HG03175 (cell line): Measurements from ENCODE around the gene SMIM10.
"Not testable (repeated sequence)": the region's sequence is repeated elsewhere in the genome, so short reads cannot be mapped to it uniquely, and the experiment has no call there.

Source experiments
- ATAC-seq: cut with Tn5 transposase; IDR thresholded peaks from one replicate; pipeline ENCODE4 v1.9.1; 2021; ENCODE audit warnings: mild to moderate bottlenecking, moderate library complexity; ENCODE audit not compliant: unreplicated experiment

The SMIM10 gene

DNA sequence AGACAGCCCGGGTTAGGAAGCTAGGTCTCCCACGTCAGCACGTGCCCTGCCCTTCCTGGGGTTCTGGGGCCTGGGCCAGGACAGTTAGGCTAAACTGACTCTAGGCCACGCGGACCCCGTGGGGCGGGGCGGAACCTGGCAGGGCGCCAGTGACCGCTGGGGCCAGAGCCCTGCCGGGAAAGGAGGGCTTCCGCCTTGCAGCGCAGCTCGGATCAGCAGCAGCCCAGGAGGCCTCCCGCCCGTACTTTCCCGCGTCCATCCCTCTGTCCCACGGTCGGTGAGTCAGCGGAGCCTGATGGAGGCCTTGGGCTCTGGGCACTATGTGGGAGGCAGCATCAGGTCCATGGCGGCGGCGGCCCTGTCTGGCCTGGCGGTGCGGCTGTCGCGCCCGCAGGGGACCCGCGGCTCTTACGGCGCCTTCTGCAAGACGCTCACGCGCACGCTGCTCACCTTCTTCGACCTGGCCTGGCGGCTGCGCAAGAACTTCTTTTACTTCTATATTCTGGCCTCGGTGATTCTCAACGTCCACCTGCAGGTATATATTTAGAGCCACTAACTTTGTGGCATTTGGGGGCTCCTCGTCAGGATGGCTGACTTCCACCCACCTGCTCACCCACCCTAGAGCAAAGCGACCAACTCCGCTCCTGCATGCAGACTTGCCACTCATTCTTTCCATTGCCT is at the start of gene SMIM10:
Gene SMIM10 (plus strand): TSS at position 191 of the 681 bp plus-strand sequence. CDS start 105 bp downstream, at position 296.
- peak; percentile 59 for ATAC-seq

DNA sequence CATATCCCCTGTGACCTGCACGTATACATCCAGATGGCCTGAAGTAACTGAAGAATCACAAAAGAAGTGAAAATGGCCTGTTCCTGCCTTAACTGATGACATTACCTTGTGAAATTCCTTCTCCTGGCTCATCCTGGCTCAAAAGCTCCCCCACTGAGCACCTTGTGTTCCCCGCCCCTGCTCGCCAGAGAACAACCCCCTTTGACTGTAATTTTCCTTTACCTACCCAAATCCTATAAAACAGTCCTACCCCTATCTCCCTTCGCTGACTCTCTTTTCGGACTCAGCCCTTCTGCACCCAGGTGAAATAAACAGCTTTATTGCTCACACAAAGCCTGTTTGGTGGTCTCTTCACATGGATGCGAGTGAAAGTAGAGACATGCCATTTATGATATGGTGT is 44.4 kb upstream of the SMIM10 start:
- not testable (repeated sequence) for ATAC-seq

DNA sequence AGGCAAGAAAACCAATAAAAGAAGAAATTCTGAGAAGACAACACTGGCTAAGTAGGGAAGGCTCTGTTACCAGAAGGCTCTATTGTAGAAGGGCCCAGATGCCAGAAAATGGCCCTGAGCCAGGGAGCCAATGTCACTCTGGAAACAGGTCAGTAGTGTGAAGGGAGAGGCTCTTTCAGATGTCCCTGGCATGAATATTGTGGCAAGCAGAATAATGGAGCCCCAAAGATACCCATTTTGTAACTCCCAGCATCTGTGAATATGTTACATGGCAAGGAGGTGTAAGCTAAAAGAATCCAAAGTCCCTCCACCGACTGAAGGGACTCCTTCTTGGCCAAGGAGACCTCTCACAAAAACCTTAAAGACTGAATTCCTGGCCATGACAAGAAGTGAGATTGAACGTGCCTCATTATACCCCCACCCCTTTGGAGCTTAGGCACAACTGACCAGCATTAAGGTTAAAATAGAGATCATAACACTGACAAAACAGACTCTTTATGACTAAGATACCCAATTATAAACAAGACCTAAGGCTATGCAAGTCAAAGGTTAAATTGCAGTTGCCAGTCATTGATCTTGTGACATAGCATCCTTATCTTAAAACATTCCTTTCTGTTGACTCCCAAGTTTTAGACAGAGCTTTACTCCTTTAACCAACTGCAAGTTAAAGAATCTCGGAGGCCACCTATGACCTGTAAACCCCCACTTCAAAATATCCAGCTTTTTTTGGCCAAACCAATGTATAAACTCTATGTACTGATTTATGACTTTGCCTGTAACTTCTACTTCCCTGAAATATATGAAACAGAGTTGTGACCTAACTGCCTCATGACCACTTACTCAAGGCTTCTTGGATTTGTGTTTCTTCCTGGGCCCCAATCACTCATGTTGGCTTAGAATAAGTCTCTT is 42.2 kb upstream of the SMIM10 start:
- ATAC-seq: no peak

DNA sequence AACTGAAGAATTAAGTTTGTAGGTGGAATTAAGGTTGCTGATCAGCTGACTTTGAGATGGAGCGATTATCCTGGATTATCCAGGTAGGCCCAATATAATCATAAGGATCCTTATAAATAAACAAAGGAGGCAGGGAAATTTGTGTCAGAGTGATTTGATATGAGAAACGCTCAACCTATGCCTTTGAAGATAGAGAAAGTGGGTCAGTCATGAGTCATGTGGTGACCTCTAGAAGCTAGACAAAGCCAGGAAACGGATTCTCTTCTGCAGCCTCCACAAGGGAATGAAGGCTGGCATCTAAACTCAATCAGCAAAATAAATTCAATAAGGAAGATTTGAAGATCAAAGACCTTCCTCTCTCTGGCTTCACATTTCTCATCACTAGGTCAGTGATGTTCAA is 41.5 kb upstream of the SMIM10 start:
- ATAC-seq: no peak

DNA sequence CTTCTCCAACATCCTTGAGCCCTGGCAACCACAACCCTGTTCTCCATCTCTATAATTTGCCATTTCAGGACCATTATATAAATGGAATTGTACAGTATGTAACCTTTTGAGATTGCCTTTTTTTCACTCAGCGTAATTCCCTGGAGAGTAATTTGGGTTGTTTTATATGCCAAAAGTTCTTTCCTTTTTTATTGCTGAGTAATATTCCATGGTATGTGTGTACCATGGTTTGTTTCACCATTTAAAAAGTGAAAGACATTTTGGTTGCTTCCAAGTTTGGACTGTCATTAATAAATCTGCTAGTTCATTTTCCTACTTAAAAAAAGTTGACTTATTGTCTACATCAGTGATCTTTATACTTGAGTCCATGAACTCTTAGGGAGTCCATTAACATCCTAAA is 33.0 kb upstream of the SMIM10 start:
- no peak for ATAC-seq

DNA sequence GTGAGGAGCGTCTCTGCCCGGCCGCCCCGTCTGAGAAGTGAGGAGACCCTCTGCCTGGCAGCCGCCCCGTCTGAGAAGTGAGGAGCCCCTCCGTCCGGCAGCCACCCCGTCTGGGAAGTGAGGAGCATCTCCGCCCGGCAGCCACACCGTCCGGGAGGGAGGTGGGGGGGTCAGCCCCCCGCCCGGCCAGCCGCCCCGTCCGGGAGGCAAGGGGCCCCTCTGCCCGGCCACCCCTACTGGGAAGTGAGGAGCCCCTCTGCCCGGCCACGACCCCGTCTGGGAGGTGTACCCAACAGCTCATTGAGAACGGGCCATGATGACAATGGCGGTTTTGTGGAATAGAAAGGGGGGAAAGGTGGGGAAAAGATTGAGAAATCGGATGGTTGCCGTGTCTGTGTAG is 30.4 kb upstream of the SMIM10 start:
- ATAC-seq: not testable (repeated sequence)

DNA sequence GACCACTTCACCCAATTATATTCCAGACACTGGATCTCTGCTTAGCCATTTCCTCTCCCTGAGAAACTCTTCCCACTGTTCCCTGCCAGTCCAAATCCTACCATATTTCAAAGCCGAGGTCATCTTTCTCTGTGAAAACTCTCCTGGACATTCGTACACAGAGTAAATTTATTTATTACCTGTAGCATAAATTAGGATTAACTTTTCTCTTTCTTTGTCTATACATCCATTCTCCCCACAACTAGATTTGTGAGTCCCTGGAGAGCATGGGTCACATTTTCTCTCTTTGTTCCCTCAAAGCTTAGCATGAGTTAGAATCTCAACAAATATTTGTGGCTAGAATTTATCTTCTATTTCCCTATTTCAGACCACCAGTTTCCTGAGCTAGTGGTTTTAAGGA is 27.8 kb upstream of the SMIM10 start:
- no peak for ATAC-seq

DNA sequence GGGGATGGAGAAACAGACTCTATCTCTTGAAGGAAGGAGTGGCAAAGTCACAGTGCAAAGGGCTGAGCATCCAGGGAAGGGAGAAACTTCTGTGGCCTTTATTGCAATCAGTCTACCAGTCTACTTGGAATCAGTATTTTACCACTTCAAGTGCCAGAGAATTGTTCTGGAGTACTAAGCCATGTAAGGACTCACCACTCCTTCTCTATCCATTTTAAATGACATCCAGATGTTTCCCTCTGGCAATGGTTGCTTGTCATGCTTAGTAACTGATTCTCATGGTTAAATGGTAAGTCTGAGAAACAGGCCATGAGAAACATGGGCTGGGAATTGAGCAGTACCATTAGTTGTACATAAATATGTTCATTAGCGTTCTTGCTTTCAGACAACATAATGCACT is 21.1 kb upstream of the SMIM10 start:
- ATAC-seq: no peak

DNA sequence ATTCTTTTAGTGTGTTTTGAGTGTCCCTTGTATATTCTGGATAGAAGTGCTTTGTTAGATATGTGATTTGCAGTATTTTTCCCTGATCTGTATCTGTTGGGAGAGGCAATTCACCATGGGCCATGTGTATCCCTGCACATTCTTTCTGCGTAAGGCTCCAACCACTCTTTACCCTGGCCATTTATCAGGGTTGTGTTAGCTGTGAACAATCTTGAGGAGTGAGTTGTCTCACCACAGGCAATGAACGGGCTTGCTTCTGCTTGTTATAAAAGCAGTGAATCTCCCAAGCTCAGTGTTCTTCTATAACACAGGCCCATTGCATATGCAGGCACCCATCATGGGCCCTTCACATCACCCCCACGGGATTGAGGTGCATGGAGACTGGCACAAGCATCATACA is 18.9 kb upstream of the SMIM10 start:
- no peak for ATAC-seq

DNA sequence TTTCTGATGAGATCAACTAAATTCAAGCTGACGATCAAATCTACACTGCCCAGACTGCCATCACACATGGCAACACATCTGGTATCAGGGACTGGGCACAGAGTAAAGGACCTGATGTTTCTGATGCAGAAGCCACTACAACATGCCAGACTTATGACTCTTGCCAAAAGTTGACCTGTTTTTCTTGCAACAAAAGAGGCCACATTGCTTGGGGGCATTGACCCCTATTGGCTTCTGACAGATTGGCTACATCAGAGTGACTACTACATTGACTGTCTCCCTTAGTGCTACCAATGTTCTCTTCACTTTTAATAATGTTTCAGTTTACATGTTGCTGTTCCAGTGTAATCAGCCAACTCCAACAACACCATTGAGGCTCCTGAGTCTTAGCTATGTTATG is 15.3 kb upstream of the SMIM10 start:
- ATAC-seq: no peak

DNA sequence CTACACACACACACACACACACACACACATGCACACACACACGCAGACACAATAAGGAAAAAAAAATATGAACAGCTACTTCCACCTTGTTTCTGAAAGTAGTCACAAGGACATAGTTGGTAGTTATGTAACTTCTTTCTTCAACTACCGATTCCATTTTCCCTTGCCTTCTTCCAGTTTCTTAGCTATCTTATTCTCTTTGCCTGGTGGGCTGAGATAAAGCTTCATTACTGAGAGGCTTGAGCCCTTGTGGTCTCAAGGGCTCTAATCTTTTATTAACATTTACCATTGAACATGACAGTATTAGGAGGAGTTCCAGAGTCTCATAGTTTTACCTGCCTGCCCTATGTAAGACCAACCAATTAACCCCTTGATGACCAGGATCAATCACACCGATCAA is 8.9 kb upstream of the SMIM10 start:
- no peak for ATAC-seq

DNA sequence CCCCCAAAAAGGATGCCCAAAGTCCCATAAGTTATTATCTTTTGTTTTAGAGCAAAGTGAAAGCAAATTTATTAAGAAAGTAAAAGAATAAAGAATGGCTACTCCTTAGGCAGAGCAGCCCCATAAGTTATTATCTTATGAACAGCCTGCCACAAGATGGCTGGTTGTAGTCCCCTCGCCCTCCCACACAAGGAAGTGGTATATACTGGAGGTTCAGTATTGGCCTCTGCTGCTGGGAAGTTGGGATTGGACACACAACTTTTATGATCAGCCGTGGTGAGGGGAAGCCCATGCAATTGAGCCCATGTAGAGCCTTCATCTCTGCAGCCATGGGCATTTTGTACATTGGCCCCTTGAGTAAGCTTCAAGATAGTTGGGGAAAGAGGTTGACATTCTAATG is 8.0 kb upstream of the SMIM10 start:
- no peak for ATAC-seq

DNA sequence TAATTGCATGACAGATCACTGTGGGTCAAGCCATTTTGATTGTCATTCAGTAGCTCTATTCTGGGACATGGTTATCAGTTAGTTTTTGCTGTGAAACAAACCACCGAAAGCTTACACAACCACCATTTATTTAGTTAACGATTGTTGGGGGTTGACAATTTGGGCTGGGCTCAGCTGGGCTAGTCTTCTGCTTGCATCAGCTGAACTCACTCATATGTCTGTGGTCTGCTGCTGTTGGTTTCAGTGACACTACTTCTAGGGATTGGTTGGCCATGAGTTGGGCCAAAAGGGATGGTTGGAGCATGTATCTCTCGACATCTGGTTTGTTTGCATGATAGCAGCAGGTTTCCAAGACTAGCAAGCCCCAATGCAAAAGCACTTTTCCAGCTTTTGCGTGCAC is 5.3 kb upstream of the SMIM10 start:
- ATAC-seq: no peak

DNA sequence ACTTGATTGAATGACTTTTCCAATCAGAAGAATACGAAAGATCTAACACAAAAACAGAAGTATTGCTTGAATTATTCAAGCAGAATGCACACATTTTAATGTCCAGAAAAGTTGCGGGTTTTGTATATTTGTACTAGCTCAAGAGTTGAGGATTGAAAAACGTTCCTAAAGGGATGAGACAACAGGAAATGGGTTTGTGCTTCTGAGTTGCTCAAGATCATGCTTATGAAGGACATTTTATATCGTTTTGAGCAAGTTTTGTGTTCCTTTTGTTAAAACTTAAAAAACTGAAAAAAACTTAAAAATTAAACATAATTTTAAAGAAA is 353 bp upstream of the SMIM10 start:
- no peak for ATAC-seq

DNA sequence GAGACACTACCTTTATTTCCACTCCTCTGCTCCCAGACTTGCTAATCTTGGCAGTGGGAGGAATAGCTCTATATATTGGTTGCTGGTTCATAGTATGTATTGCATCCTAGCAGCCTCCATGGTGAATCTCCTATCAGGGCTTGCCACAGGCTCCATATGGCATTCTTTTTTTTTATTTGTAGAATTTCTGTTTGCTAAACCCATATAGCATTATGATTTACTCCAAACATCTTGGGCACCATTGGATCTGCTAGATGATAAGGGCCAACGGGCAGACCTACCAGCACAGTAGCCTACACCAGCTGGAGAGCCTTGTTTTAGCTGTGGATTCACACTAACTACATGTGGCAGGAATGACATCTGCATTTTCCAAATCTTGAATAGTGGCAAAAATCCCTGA is 6.9 kb downstream of the SMIM10 start:
- ATAC-seq: no peak

DNA sequence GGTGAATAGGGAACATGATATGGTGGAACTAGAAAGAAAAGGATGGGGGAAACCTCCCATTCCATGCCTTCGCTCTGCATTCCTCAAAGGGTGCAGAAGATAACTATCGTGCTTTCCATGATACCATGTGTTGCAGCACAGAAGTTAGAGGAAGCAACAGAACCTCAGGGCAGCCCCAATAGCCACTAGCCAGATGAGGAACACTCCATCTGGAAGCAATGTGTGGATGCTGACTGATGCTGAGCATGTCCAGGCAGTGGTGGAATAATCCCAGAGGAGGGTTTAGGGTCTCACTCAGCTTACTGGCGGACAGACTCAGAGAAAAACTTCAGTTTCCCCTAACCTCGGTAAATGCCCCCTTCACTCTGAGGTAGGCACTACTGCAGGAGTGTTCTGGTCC is 7.5 kb downstream of the SMIM10 start:
- ATAC-seq: no peak

DNA sequence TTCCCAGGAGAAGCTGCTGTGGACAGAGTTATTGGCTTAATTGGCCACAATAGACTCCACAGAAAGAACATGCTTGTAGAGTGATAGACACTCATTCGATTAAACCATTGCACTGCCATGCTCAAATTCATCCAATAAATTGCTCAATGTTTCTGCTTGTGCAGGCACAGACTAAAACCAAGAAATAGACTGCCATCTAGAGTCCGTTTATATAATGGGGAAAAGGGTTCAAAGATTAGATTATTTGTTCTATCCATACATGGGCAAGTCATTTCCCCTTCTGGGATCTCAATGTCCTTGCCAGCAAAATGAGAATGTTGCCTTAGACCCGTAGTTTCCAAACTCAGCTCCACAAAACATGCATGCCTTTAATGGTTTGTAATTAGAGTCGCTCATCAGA is 8.7 kb downstream of the SMIM10 start:
- ATAC-seq: no peak

DNA sequence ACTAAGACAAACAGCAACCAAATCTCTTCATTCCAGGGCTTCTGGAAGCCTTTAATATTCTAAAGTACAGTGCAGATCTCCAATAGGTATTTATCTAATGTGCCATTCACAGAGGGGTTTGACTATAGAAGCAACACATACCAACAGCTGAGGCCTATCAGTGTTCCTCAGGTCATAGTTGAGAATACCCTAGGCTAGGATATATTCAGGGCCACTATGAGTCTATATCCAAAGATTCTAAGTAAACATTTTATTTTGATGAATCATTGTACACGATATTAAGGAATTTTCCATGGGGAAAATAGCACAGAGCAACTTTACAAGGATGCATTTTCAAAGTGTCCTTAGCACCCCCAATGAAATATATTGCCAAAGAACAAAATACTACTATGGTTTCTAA is 9.7 kb downstream of the SMIM10 start:
- no peak for ATAC-seq

DNA sequence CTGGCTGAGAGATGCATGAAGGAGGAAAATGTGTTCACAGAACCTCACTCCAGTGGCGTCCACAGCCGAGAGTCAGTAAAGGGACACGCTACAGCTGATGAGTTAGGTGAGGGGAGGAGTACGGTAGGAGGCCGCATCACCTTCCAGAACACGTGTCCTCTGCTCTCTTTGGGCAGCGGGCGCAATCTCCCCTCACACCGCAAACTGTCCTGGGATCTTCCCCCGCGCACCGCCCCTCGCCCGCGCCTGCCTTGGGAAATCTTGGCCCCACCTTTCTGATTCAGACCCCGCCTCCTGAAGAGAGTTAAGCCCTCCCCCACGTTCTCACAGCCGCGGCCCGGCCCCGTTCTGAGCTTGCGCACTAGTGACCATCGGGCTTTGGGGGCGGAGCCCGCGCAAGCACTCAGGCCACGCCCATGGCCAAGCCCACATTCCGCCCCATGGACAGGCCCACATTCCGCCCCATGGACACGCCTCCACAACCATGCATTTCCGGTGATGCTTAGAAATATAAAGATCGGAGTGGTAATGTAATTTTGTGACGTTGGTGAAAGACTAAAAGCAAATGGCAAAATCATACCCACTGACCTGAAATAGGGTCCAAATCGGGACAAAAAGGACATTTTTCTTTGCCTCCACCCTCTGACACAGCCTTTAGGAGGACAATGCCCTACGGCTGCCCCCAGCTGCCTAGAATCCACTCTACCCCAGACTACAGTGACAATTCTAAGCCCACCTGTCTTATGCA is 13.3 kb downstream of the SMIM10 start:
- peak; percentile 93 for ATAC-seq

DNA sequence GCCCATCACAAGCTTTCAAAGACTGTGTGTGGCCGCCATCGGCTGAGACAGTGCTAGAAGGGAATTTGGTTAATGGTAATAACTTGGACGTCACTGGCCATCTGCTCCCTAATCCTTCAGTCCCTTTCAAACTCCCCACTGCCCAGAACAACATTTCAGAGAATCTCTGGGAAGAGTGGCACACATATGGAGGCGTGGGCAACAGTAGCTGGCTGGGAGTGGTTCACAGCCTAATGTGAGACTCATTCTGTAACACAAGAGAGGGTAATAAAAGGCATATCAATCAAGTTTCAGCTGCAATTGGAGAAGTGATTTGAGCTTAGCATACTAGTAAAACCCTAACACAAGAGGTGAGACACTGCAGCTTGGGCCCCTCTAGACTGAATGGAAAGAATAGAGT is 15.4 kb downstream of the SMIM10 start:
- ATAC-seq: no peak

DNA sequence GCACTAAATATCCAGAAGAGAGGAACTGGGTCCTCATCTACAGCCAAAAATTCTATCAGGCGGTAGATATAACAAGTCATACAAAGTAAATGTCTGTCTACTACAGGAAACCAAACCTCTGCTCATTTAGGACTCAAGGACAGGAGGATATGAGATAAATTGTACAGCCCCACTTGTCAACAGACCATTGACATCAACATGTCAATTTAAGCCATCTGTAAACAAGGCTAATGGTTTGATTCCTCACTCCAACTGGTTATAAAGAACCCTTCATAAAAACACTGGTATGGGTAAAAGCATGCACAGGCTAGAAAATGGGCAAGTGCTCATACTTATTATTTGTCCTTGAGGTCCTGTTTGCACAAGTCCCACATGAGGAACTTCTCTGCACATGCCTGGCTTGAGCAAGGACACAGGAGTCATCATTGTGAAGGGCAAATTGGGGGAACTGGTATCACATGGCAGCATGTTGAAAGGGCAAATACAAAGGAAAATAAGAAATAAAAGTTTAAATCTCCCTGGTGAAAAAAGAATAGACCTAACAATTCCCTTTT is 18.3 kb downstream of the SMIM10 start:
- no peak for ATAC-seq
